ENCODE results near the gene ZNF428.

The ZNF428 gene

GRCh38 chr19:43595999-43596841, 23.2 kb downstream of the ZNF428 start, which contains the start of the genes IRGQ and ZNF576:
TSS of gene IRGQ (minus strand) at chr19:43596134. CDS start at chr19:43595338, 796 bp downstream.
TSS of gene ZNF576 (plus strand) at chr19:43596595. CDS start at chr19:43597109, 514 bp downstream.
- Histone ChIP-seq H3K4me1 (ENCODE audit: low read depth, poor library complexity, severe bottlenecking) (peaks cover 14% of the 10 kb centered on the region), H4K20me1 (ENCODE audit: insufficient read depth) (no peaks in the 10 kb centered on the region), H3K27me3 (ENCODE audit: insufficient read depth, low read depth) (no peaks in the 10 kb centered on the region), H2AFZ (ENCODE audit: low read depth) (peak within 1 kb of the TSS; percentile 81), H3K79me2 (ENCODE audit: insufficient read depth, low read depth) (peaks cover 35% of the 10 kb centered on the region), H3K9ac (peak within 1 kb of the TSS; percentile 95), H3K4me3 (IDR thresholded peaks at IDR 0.05; ENCODE audit: insufficient read depth, low read depth, low read length) (peak within 1 kb of the TSS; percentile 56), H3K36me3 (ENCODE audit: insufficient read depth) (no peaks in the 10 kb centered on the region), H3K4me2 (peak within 1 kb of the TSS; percentile 89), H3K27ac (peak within 1 kb of the TSS; percentile 93)
- TF ChIP-seq CTCF (conservative IDR thresholded peaks at IDR 0.05; ENCODE audit: low read depth, low read length) = no peak

GRCh38 chr19:43595605-43595998, 23.8 kb downstream of the ZNF428 start:
- no peaks in the 10 kb centered on the region for H4K20me1 ChIP-seq (ENCODE audit: insufficient read depth)
- no peaks in the 10 kb centered on the region for H3K36me3 ChIP-seq (ENCODE audit: insufficient read depth)
- H3K9ac ChIP-seq = peak overlapping the region; percentile 95
- H3K79me2 ChIP-seq (ENCODE audit: insufficient read depth, low read depth) = peaks cover 35% of the 10 kb centered on the region
- H3K27ac ChIP-seq = peak overlapping the region; percentile 93
- H3K4me1 ChIP-seq (ENCODE audit: low read depth, poor library complexity, severe bottlenecking) = peaks cover 14% of the 10 kb centered on the region
- peak overlapping the region; percentile 65 for H3K4me2 ChIP-seq
- peak overlapping the region; percentile 64 for H2AFZ ChIP-seq (ENCODE audit: low read depth)
- H3K27me3 ChIP-seq (ENCODE audit: insufficient read depth, low read depth) = no peaks in the 10 kb centered on the region
- no peak overlapping the region for H3K4me3 ChIP-seq (IDR thresholded peaks at IDR 0.05; ENCODE audit: insufficient read depth, low read depth, low read length)
- TF ChIP-seq CTCF (conservative IDR thresholded peaks at IDR 0.05; ENCODE audit: low read depth, low read length) = no peak

- Histone ChIP-seq H2AFZ (ENCODE audit: low read depth) (peak overlapping the region; percentile 64), H4K20me1 (ENCODE audit: insufficient read depth) (no peaks in the 10 kb centered on the region), H3K4me3 (IDR thresholded peaks at IDR 0.05; ENCODE audit: insufficient read depth, low read depth, low read length) (no peak overlapping the region), H3K36me3 (ENCODE audit: insufficient read depth) (no peaks in the 10 kb centered on the region), H3K27me3 (ENCODE audit: insufficient read depth, low read depth) (no peaks in the 10 kb centered on the region), H3K79me2 (ENCODE audit: insufficient read depth, low read depth) (peaks cover 35% of the 10 kb centered on the region), H3K4me2 (peak overlapping the region; percentile 65), H3K9ac (peak overlapping the region; percentile 95), H3K4me1 (ENCODE audit: low read depth, poor library complexity, severe bottlenecking) (peaks cover 14% of the 10 kb centered on the region), H3K27ac (peak overlapping the region; percentile 93)
- peak; percentile 79 for TF ChIP-seq CTCF (conservative IDR thresholded peaks at IDR 0.05; ENCODE audit: low read depth, low read length)
Observed at GRCh38 chr19:43594710-43595604, 24.5 kb downstream of the ZNF428 start.

GRCh38 chr19:43594081-43594697, 25.2 kb downstream of the ZNF428 start:
- H3K27ac ChIP-seq = no peak overlapping the region; the same call in 1 of the 2 replicates

More at GRCh38 chr19:43594081-43594697, 25.2 kb downstream of the ZNF428 start:
- no peak overlapping the region for H3K4me3 ChIP-seq (IDR thresholded peaks at IDR 0.05; ENCODE audit: insufficient read depth, low read depth, low read length)
- TF ChIP-seq CTCF (conservative IDR thresholded peaks at IDR 0.05; ENCODE audit: low read depth, low read length) = no peak
- H3K79me2 ChIP-seq (ENCODE audit: insufficient read depth, low read depth) = peaks cover 35% of the 10 kb centered on the region
- H3K4me2 ChIP-seq = peak overlapping the region; percentile 65
- no peak overlapping the region for H2AFZ ChIP-seq (ENCODE audit: low read depth)
- no peaks in the 10 kb centered on the region for H3K27me3 ChIP-seq (ENCODE audit: insufficient read depth, low read depth)
- H3K36me3 ChIP-seq (ENCODE audit: insufficient read depth) = no peaks in the 10 kb centered on the region
- no peak overlapping the region for H3K9ac ChIP-seq
- peaks cover 14% of the 10 kb centered on the region for H3K4me1 ChIP-seq (ENCODE audit: low read depth, poor library complexity, severe bottlenecking)
- H4K20me1 ChIP-seq (ENCODE audit: insufficient read depth) = no peaks in the 10 kb centered on the region
